Neural progenitor cell (in vitro differentiated cells): ENCODE measurements around the gene TRABD2B. TPM values are rescaled to one million over a fixed set of nuclear protein-coding genes. Genes with fewer than 3 reads are reported as not detected.

Experiments
- DNase-seq: peaks from one replicate; pipeline ENCODE4 v3.0.0-alpha.2; 2016; ENCODE audit warnings: low spot score
- H2AFZ ChIP-seq: fragments of 200-600 bp; sonication (generic); replicated peaks from 2 replicates; pipeline ENCODE4 v1.6.1; 2016; ENCODE audit warnings: antibody characterized with exemption
- H3F3A ChIP-seq: fragments of 200-600 bp; sonication (generic); 2 replicates; pipeline ENCODE4 v1.6.1; 2016; ENCODE audit warnings: antibody characterized with exemption, low read depth
- H3K27ac ChIP-seq: fragments of 200-600 bp; sonication (generic); 2 replicates; pipeline ENCODE4 v1.5.1; 2016; ENCODE audit warnings: mild to moderate bottlenecking
- H3K27me3 ChIP-seq: fragments of 200-600 bp; sonication (generic); 2 replicates; pipeline ENCODE4 v1.6.1; 2016; ENCODE audit warnings: mild to moderate bottlenecking, moderate library complexity
- H3K36me3 ChIP-seq: fragments of 200-600 bp; sonication (generic); 2 replicates; pipeline ENCODE4 v1.5.1; 2016
- H3K4me1 ChIP-seq: fragments of 200-600 bp; sonication (generic); 2 replicates; pipeline ENCODE4 v1.6.1; 2016; ENCODE audit warnings: mixed run types
- H3K4me2 ChIP-seq: fragments of 200-600 bp; sonication (generic); 2 replicates; pipeline ENCODE4 v1.6.1; 2016
- H3K4me3 ChIP-seq: fragments of 200-600 bp; sonication (generic); 2 replicates; pipeline ENCODE4 v1.5.1; 2016
- H3K79me2 ChIP-seq: fragments of 200-600 bp; sonication (generic); 2 replicates; pipeline ENCODE4 v1.6.1; 2016; ENCODE audit warnings: low read depth
- H3K9ac ChIP-seq: fragments of 200-600 bp; sonication (generic); 2 replicates; pipeline ENCODE4 v1.6.1; 2016
- H3K9me3 ChIP-seq: fragments of 200-600 bp; sonication (generic); 2 replicates; pipeline ENCODE4 v1.5.1; 2016; ENCODE audit warnings: low read depth
- H4K20me1 ChIP-seq: fragments of 200-600 bp; sonication (generic); 2 replicates; pipeline ENCODE4 v1.6.1; 2016; ENCODE audit warnings: low read depth
- H3K27ac Mint-ChIP-seq: 3 replicates; pipeline ENCODE4 v1.8.0; 2021; ENCODE audit warnings: mixed read lengths
- H3K27me3 Mint-ChIP-seq: 2 replicates; pipeline ENCODE4 v1.8.0; 2022; ENCODE audit warnings: low read depth, mild to moderate bottlenecking, inconsistent platforms, moderate library complexity, mixed read lengths; ENCODE audit not compliant: insufficient read depth
- H3K36me3 Mint-ChIP-seq: 3 replicates; pipeline ENCODE4 v1.8.0; 2021; ENCODE audit warnings: mixed read lengths
- H3K4me1 Mint-ChIP-seq: 3 replicates; pipeline ENCODE4 v1.8.0; 2021; ENCODE audit warnings: mixed read lengths
- H3K4me3 Mint-ChIP-seq: 3 replicates; pipeline ENCODE4 v1.8.0; 2021; ENCODE audit warnings: mild to moderate bottlenecking, moderate library complexity, mixed read lengths
- H3K9me3 Mint-ChIP-seq: 3 replicates; pipeline ENCODE4 v1.8.0; 2020; ENCODE audit warnings: mixed read lengths
- EZH2 ChIP-seq: fragments of 200-600 bp; sonication (generic); IDR thresholded peaks from 2 replicates; pipeline ENCODE4 v1.6.1; 2017; ENCODE audit warnings: antibody characterized with exemption, mild to moderate bottlenecking, moderate library complexity
- EZH2phosphoT487 ChIP-seq: fragments of 200-600 bp; sonication (generic); IDR thresholded peaks from 2 replicates; pipeline ENCODE4 v1.6.1; 2017; ENCODE audit warnings: antibody characterized with exemption
- total RNA-seq: library from RNA; depleted of rRNA; stranded (reverse); fragments of >200 nt; gene quantifications from 2 replicates; pipeline ENCODE4 v1.2.3, GENCODE V29; 2015; ENCODE audit warnings: low replicate concordance
- TF ChIP-seq, protein P1 (sequence below): fragments of 200-600 bp; sonication (generic); IDR thresholded peaks from 2 replicates; pipeline ENCODE4 v1.5.1; 2017; ENCODE audit warnings: antibody characterized with exemption, mild to moderate bottlenecking

Gene TRABD2B
- total RNA-seq, 1 donor from 2014 or later = 0.09 TPM

DNA sequence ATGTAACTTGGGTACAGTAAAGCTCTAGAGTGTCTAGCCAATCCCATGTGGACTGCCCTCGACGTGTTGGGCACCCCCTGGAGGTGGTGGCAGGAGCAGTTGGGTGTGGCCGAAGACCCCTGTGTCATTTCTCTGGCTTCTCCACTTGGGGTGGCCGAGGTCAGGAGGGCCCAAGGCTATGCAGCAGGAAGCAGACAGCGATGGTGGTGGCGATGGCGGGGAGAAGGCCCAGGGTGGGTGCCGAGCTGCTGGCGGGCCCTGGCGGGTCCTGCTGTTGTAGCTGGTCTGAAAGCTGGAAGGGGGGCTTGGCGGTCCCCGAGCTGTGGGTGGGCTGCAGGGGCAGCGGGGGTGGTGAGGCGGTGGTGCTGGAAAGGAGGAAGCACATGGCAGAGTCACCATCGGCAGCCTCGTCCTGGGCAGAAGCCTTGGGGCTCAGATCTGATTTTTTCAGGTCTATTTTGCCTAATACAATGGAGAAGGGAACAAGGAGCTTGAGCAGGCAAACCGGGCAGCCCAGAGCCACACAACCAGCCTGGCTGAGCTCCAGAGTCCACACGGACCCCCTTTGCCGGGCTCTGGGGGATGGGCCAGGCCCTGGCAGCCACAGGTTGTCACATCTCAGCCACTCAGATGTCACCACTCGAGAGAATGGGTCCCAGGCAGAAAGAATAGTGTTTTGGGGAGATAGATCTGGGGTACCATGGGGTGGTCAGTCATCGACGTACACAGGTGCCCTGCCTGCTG, 231.3 kb downstream of the TRABD2B start:
- TF ChIP-seq, protein P1, sequence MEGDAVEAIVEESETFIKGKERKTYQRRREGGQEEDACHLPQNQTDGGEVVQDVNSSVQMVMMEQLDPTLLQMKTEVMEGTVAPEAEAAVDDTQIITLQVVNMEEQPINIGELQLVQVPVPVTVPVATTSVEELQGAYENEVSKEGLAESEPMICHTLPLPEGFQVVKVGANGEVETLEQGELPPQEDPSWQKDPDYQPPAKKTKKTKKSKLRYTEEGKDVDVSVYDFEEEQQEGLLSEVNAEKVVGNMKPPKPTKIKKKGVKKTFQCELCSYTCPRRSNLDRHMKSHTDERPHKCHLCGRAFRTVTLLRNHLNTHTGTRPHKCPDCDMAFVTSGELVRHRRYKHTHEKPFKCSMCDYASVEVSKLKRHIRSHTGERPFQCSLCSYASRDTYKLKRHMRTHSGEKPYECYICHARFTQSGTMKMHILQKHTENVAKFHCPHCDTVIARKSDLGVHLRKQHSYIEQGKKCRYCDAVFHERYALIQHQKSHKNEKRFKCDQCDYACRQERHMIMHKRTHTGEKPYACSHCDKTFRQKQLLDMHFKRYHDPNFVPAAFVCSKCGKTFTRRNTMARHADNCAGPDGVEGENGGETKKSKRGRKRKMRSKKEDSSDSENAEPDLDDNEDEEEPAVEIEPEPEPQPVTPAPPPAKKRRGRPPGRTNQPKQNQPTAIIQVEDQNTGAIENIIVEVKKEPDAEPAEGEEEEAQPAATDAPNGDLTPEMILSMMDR = no peak
- no peak for TF ChIP-seq EZH2phosphoT487
- TF ChIP-seq EZH2 = no peak
- peaks cover 13% of the 10 kb centered on the region for H3K4me1 Mint-ChIP-seq
- Histone ChIP-seq H4K20me1 (no peaks in the 10 kb centered on the region), H3K4me3 (no peak overlapping the region), H3K27me3 (no peaks in the 10 kb centered on the region), H3K79me2 (no peaks in the 10 kb centered on the region), H3K36me3 (no peaks in the 10 kb centered on the region), H3K9me3 (no peaks in the 10 kb centered on the region), H3K4me2 (no peak overlapping the region), H3K27ac (no peak overlapping the region), H3K9ac (no peak overlapping the region), H3K4me1 (peaks cover 6% of the 10 kb centered on the region), H2AFZ (no peak overlapping the region), H3F3A (no peaks in the 10 kb centered on the region)
- peaks cover 10% of the 10 kb centered on the region for H3K36me3 Mint-ChIP-seq
- H3K27me3 Mint-ChIP-seq = peaks cover 10% of the 10 kb centered on the region
- no peak overlapping the region for H3K27ac Mint-ChIP-seq
- H3K4me3 Mint-ChIP-seq = no peak overlapping the region
- H3K9me3 Mint-ChIP-seq = no peaks in the 10 kb centered on the region
- no peak for DNase-seq

DNA sequence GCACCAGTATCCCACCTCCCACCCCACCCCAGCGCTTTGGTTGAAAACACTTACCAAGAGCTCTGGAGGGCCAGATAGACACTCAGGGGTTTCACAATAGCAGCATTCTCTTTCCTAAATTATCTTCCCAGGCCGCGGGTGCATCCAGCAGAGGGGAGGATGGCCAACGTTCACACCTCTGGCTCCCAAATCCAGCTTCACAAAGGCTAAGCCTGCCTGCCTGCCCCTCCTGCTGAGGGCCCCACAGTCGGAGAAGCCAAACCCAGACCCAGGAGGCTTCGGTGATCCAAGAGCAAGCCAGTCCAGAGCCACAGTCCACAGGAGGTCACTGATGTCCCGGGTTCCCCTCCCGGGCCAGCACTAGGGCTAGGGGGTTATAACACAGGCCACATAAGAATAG, 231.9 kb downstream of the TRABD2B start:
- no peaks in the 10 kb centered on the region for H3K36me3 ChIP-seq
- peak; percentile 16 for DNase-seq
- no peak overlapping the region for H3K4me3 ChIP-seq
- no peaks in the 10 kb centered on the region for H3K9me3 Mint-ChIP-seq
- no peaks in the 10 kb centered on the region for H3F3A ChIP-seq
- no peak overlapping the region for H3K9ac ChIP-seq
- H4K20me1 ChIP-seq = no peaks in the 10 kb centered on the region
- peaks cover 6% of the 10 kb centered on the region for H3K4me1 ChIP-seq
- no peak overlapping the region for H2AFZ ChIP-seq
- no peak overlapping the region for H3K27ac ChIP-seq
- peaks cover 13% of the 10 kb centered on the region for H3K4me1 Mint-ChIP-seq
- no peak overlapping the region for H3K4me3 Mint-ChIP-seq
- H3K27me3 Mint-ChIP-seq = peaks cover 10% of the 10 kb centered on the region
- no peaks in the 10 kb centered on the region for H3K27me3 ChIP-seq
- no peak overlapping the region for H3K4me2 ChIP-seq
- TF ChIP-seq EZH2 (no peak), EZH2phosphoT487 (no peak)
- TF ChIP-seq, protein P1 = no peak
- no peak overlapping the region for H3K27ac Mint-ChIP-seq
- H3K36me3 Mint-ChIP-seq = peaks cover 10% of the 10 kb centered on the region
- no peaks in the 10 kb centered on the region for H3K79me2 ChIP-seq
- no peaks in the 10 kb centered on the region for H3K9me3 ChIP-seq

DNA sequence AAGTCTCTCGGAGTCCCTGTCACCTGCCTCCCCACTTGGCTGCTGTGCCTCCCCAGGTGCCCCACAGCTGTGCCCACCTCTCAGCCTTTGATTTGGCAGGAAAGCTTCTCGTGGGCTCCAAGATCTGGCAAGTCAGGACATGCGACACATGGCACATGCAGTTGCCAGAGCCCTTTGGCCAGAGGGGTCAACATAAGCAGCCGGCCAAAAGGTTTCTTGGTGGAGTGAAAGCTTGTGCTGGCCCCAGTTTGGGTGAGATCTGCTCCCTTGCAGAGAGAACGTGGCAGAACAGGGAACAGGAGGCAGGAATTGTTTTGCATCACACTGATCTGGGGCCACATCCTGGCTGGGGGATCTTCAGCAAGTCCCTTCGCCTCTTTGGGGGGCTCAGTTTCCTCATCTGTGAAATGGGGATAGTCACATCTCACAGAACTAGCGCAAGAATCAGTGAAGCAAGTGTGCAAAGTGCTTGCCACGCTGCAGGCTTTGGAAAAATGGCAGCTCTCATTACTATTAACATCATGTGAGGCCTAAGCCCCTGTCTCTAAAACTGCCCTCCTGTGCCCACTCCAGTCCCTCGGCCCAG, 232.6 kb downstream of the TRABD2B start:
- peaks cover 13% of the 10 kb centered on the region for H3K4me1 Mint-ChIP-seq
- peaks cover 10% of the 10 kb centered on the region for H3K27me3 Mint-ChIP-seq
- no peaks in the 10 kb centered on the region for H3K9me3 Mint-ChIP-seq
- H3K27ac ChIP-seq = no peak overlapping the region
- H3K27ac Mint-ChIP-seq = no peak overlapping the region
- H3K36me3 Mint-ChIP-seq = peaks cover 10% of the 10 kb centered on the region
- TF ChIP-seq, protein P1 = no peak
- TF ChIP-seq EZH2phosphoT487 (no peak), EZH2 (no peak)
- no peak overlapping the region for H3K4me2 ChIP-seq
- H3K79me2 ChIP-seq = no peaks in the 10 kb centered on the region
- H3K4me1 ChIP-seq = peaks cover 6% of the 10 kb centered on the region
- no peaks in the 10 kb centered on the region for H3K27me3 ChIP-seq
- no peaks in the 10 kb centered on the region for H3F3A ChIP-seq
- H3K4me3 Mint-ChIP-seq = no peak overlapping the region
- no peak for DNase-seq
- no peak overlapping the region for H3K4me3 ChIP-seq
- H4K20me1 ChIP-seq = no peaks in the 10 kb centered on the region
- H3K36me3 ChIP-seq = no peaks in the 10 kb centered on the region
- H3K9me3 ChIP-seq = no peaks in the 10 kb centered on the region
- no peak overlapping the region for H3K9ac ChIP-seq
- H2AFZ ChIP-seq = no peak overlapping the region
